ENCODE measurements around the gene USP5.
"Not testable (repeated sequence)": the region's sequence is repeated elsewhere in the genome, so short reads cannot be mapped to it uniquely, and the experiment has no call there.

Gene USP5

GRCh38 chr12:6860942-6861341 is 9.0 kb downstream of the USP5 start:
- Histone ChIP-seq H3K9ac (no peak overlapping the region), H3K4me3 (ENCODE audit: low read depth, low read length) (no peak overlapping the region), H3K4me2 (ENCODE audit: low read length) (no peak overlapping the region), H3K9me3 (ENCODE audit: control insufficient read depth, low read length) (no peaks in the 10 kb centered on the region), H3K27me3 (ENCODE audit: control insufficient read depth, insufficient read depth, low read length) (no peaks in the 10 kb centered on the region), H3K4me1 (no peaks in the 10 kb centered on the region), H3K79me2 (peaks cover 5% of the 10 kb centered on the region), H2AFZ (no peak overlapping the region), H3K27ac (no peak overlapping the region), H3K36me3 (ENCODE audit: control insufficient read depth, insufficient read depth, low read length) (no peaks in the 10 kb centered on the region)
- TF ChIP-seq, protein P1, sequence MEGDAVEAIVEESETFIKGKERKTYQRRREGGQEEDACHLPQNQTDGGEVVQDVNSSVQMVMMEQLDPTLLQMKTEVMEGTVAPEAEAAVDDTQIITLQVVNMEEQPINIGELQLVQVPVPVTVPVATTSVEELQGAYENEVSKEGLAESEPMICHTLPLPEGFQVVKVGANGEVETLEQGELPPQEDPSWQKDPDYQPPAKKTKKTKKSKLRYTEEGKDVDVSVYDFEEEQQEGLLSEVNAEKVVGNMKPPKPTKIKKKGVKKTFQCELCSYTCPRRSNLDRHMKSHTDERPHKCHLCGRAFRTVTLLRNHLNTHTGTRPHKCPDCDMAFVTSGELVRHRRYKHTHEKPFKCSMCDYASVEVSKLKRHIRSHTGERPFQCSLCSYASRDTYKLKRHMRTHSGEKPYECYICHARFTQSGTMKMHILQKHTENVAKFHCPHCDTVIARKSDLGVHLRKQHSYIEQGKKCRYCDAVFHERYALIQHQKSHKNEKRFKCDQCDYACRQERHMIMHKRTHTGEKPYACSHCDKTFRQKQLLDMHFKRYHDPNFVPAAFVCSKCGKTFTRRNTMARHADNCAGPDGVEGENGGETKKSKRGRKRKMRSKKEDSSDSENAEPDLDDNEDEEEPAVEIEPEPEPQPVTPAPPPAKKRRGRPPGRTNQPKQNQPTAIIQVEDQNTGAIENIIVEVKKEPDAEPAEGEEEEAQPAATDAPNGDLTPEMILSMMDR (IDR thresholded peaks at IDR 0.05) = no peak

DNA sequence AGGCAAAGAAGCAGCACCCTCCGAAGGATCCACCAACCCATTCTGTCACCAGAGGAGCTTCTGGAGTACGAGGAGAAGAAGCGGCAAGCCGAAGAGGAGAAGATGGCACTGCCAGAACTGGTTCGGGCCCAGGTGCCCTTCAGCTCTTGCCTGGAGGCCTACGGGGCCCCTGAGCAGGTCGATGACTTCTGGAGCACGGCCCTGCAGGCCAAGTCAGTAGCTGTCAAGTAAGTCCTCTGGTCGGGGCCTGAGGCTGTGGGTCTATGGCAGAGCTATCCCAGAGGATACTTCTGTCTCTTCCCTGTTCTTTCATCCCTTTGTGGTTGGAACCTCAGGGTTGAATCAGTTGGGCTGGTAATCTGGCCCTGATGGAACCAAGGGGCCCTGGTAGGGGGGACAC is 9.4 kb downstream of the USP5 start:
- H3K36me3 ChIP-seq (ENCODE audit: control insufficient read depth, insufficient read depth, low read length) = no peaks in the 10 kb centered on the region
- TF ChIP-seq, protein P1 (IDR thresholded peaks at IDR 0.05) = no peak
- H3K4me2 ChIP-seq (ENCODE audit: low read length) = no peak overlapping the region
- H3K79me2 ChIP-seq = peaks cover 5% of the 10 kb centered on the region
- H2AFZ ChIP-seq = no peak overlapping the region
- H3K9me3 ChIP-seq (ENCODE audit: control insufficient read depth, low read length) = no peaks in the 10 kb centered on the region
- no peaks in the 10 kb centered on the region for H3K4me1 ChIP-seq
- no peak overlapping the region for H3K4me3 ChIP-seq (ENCODE audit: low read depth, low read length)
- no peak overlapping the region for H3K27ac ChIP-seq
- no peaks in the 10 kb centered on the region for H3K27me3 ChIP-seq (ENCODE audit: control insufficient read depth, insufficient read depth, low read length)
- no peak overlapping the region for H3K9ac ChIP-seq

- Histone ChIP-seq H3K27me3 (ENCODE audit: control insufficient read depth, insufficient read depth, low read length) (no peaks in the 10 kb centered on the region), H3K4me1 (peaks cover 2% of the 10 kb centered on the region), H3K79me2 (peaks cover 2% of the 10 kb centered on the region), H3K4me2 (ENCODE audit: low read length) (no peak overlapping the region), H3K27ac (no peak overlapping the region), H2AFZ (no peak overlapping the region), H3K9ac (no peak overlapping the region), H3K4me3 (ENCODE audit: low read depth, low read length) (no peak overlapping the region), H3K9me3 (ENCODE audit: control insufficient read depth, low read length) (no peaks in the 10 kb centered on the region), H3K36me3 (ENCODE audit: control insufficient read depth, insufficient read depth, low read length) (no peaks in the 10 kb centered on the region)
- TF ChIP-seq, protein P1 (IDR thresholded peaks at IDR 0.05) = no peak
Observed at GRCh38 chr12:6863033-6863432, 11.1 kb downstream of the USP5 start.

DNA sequence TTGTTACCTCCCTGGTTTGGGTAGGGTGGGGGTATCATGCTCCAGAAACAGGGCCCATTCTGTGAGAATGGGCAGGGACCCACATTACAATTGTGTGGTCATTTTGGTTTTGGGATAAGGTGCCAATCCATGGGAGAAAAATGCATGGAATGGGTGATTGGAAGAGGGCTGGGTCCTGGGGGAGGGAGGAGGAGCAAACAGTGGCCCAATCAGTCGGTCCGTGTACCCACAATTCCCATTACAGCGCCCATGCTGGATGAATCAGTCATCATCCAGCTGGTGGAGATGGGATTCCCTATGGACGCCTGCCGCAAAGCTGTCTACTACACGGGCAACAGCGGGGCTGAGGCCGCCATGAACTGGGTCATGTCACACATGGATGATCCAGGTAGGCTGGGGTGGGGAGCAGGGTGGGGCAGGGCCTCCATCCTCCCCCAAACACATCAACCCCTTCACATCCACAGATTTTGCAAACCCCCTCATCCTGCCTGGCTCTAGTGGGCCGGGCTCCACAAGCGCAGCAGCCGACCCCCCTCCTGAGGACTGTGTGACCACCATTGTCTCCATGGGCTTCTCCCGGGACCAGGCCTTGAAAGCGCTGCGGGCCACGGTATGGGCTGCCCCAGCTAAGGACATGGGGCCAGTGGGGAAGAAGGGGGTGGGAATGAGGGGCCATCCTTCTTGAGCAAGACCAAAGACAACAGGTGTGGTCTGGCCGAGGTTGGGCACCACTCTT is 11.8 kb downstream of the USP5 start:
- Histone ChIP-seq H3K36me3 (ENCODE audit: control insufficient read depth, insufficient read depth, low read length) (no peaks in the 10 kb centered on the region), H3K27ac (no peak overlapping the region), H3K4me3 (ENCODE audit: low read depth, low read length) (no peak overlapping the region), H3K4me1 (peaks cover 8% of the 10 kb centered on the region), H2AFZ (no peak overlapping the region), H3K9me3 (ENCODE audit: control insufficient read depth, low read length) (no peaks in the 10 kb centered on the region), H3K27me3 (ENCODE audit: control insufficient read depth, insufficient read depth, low read length) (no peaks in the 10 kb centered on the region), H3K4me2 (ENCODE audit: low read length) (no peak overlapping the region), H3K79me2 (no peaks in the 10 kb centered on the region), H3K9ac (no peak overlapping the region)
- TF ChIP-seq, protein P1 (IDR thresholded peaks at IDR 0.05) = no peak

GRCh38 chr12:6865307-6865706 is 13.4 kb downstream of the USP5 start:
- H3K9ac ChIP-seq; H3K79me2 ChIP-seq; H3K36me3 ChIP-seq (ENCODE audit: control insufficient read depth, insufficient read depth, low read length); H3K9me3 ChIP-seq (ENCODE audit: control insufficient read depth, low read length); H3K27me3 ChIP-seq (ENCODE audit: control insufficient read depth, insufficient read depth, low read length); H2AFZ ChIP-seq; H3K4me2 ChIP-seq (ENCODE audit: low read length); H3K27ac ChIP-seq; H3K4me3 ChIP-seq (ENCODE audit: low read depth, low read length): not testable (repeated sequence)
- peaks cover 17% of the 10 kb centered on the region for H3K4me1 ChIP-seq

Measured in parathyroid adenoma (tissue), 2 donors.